OCI-LY3 (cell line): ENCODE data around the gene MOXD1.

Experiments used
- CTCF ChIP-seq: fragments of 200-600, 300-600 bp; sonication (generic); IDR thresholded peaks from 2 replicates; pipeline ENCODE4 v1.5.1; 2014; ENCODE audit warnings: antibody characterized with exemption, low read length, low read depth
- EZH2phosphoT487 ChIP-seq: fragments of 200-600 bp; shearing (Covaris generic); IDR thresholded peaks from 2 replicates; pipeline ENCODE4 v1.6.1; 2018; ENCODE audit warnings: antibody characterized with exemption, mixed run types, low read depth

GRCh38 chr6:132246632-132247270, 154.5 kb downstream of the MOXD1 start:
- TF ChIP-seq CTCF, result no peak
- no peak for TF ChIP-seq EZH2phosphoT487
